Renal pelvis (tissue), 4 donors: Measurements from ENCODE around the gene ISLR. TPM values are rescaled to one million over a fixed set of nuclear protein-coding genes. Genes with fewer than 3 reads are reported as not detected.

Experiments
- DNase-seq: peaks from one replicate; pipeline ENCODE4 v3.0.0-alpha.2; 2013
- polyA plus RNA-seq, 3 donors: library from polyadenylated mRNA; unstranded; fragments of 120-200 nt; gene quantifications; one replicate each; pipeline ENCODE4 v1.2.1, GENCODE V29; 2013; ENCODE audit not compliant: insufficient read length in 3 of 3

ISLR gene
- polyA plus RNA-seq, 3 donors: 33.2 to 69.0 (median 46.3) TPM

GRCh38 chr15:74182131-74182530, 8.6 kb downstream of the ISLR start:
- DNase-seq: no peak

- DNase-seq: no peak
These were observed 11.1 kb downstream of the ISLR start for GRCh38 chr15:74184582-74185091.

GRCh38 chr15:74185710-74186348, 12.3 kb downstream of the ISLR start:
- no peak for DNase-seq

- DNase-seq: no peak
These were observed 14.7 kb downstream of the ISLR start for GRCh38 chr15:74188216-74188615.

- DNase-seq: no peak
These were observed 18.3 kb downstream of the ISLR start for GRCh38 chr15:74191798-74192197.

GRCh38 chr15:74192751-74193150, 19.2 kb downstream of the ISLR start:
- no peak for DNase-seq

GRCh38 chr15:74193299-74193718, 19.8 kb downstream of the ISLR start:
- no peak for DNase-seq

- no peak for DNase-seq
These were observed 20.4 kb downstream of the ISLR start for GRCh38 chr15:74193905-74194304.

GRCh38 chr15:74194572-74195559, 21.4 kb downstream of the ISLR start:
- DNase-seq: no peak

- DNase-seq: no peak
These were observed 22.7 kb downstream of the ISLR start for GRCh38 chr15:74196175-74196574.

GRCh38 chr15:74197176-74197965, 23.9 kb downstream of the ISLR start:
- DNase-seq: no peak

- DNase-seq: no peak
These were observed 25.8 kb downstream of the ISLR start for GRCh38 chr15:74199297-74199652.

- DNase-seq: no peak
These were observed 26.9 kb downstream of the ISLR start for GRCh38 chr15:74200412-74200815.

- DNase-seq: no peak
These were observed 27.4 kb downstream of the ISLR start for GRCh38 chr15:74200871-74201419.

GRCh38 chr15:74201710-74202420, 28.4 kb downstream of the ISLR start:
- DNase-seq: no peak

GRCh38 chr15:74202452-74203401, 29.2 kb downstream of the ISLR start, which contains the start of gene STRA6:
TSS of gene STRA6 (minus strand) at chr15:74202787. CDS start at chr15:74202267, 520 bp downstream.
- DNase-seq: no peak

GRCh38 chr15:74203914-74204431, 30.5 kb downstream of the ISLR start:
- no peak for DNase-seq

GRCh38 chr15:74205582-74205947, 32.1 kb downstream of the ISLR start:
- DNase-seq: no peak

GRCh38 chr15:74206801-74207281, 33.3 kb downstream of the ISLR start:
- DNase-seq: no peak
